Measurements from ENCODE around the gene USP54. TPM values are rescaled to one million over a fixed set of nuclear protein-coding genes. Genes with fewer than 3 reads are reported as not detected.

USP54 gene
- total RNA-seq, 5 donors from 2014 or later (not counting 1 experiment from before 2014, with no cell fraction given), result 4.2 to 6.6 (median 5.5) TPM

- Histone ChIP-seq H3K27me3 (replicated peaks in 1 of 2; ENCODE audit: control insufficient read depth in 2 of 2, extremely low read depth in 1 of 2, insufficient read depth in 2 of 2, low read length in 1 of 2) (no peaks in the 10 kb centered on the region), H3K9me3 (no peaks in the 10 kb centered on the region), H3K4me3 (ENCODE audit: control insufficient read depth in 1 of 2, extremely low read depth in 1 of 2, low read length in 1 of 2) (no peak overlapping the region), H3K36me3 (ENCODE audit: control insufficient read depth in 2 of 2, extremely low read depth in 1 of 2, insufficient read depth in 1 of 2, low read length in 1 of 2) (no peaks in the 10 kb centered on the region), H3K27ac (ENCODE audit: low read length) (no peak overlapping the region), H3K4me1 (ENCODE audit: control insufficient read depth in 1 of 2, extremely low read depth in 1 of 2, insufficient read depth in 2 of 2, low read length in 2 of 2) (peaks cover 8 to 17% of the 10 kb centered on the region in 2 experiments)
- Mint-ChIP-seq H3K36me3 (no peaks in the 10 kb centered on the region), H3K9me3 (no peaks in the 10 kb centered on the region), H3K27me3 (no peaks in the 10 kb centered on the region), H3K27ac (no peak overlapping the region), H3K4me1 (peaks cover 5 to 26% (median 20%) of the 10 kb centered on the region in 3 donors), H3K4me3 (no peak overlapping the region)
- ATAC-seq (replicated peaks in 1 of 4) (no peak), DNase-seq (no peak)
- WGBS (ENCODE audit: insufficient coverage), result 97% methylated on average over 7 of the region's 7 CpGs
- ChIA-PET CTCF (no interaction called here), POLR2A (no interaction called here)
These were observed 37.3 kb upstream of the USP54 start for GRCh38 chr10:73628405-73628804.

DNA sequence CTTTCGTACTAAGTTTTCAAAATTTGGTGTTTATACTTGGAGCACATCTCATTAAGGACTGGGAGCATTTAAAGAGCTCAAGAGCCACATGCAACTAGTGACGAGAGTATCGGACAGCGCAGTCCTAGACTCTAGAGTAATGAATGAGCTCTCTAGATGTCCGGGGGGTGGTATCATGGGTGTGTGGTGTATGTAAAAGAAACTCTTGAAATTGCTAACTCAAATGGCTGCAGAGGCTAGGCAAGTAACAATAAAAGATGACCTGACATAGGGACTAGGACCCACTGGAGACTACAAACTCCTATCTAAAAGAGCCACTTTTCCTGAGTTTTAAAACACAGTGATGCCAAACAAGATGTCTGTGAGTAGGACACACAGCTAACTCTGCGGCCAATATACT, 36.2 kb upstream of the USP54 start:
- Histone ChIP-seq H3K36me3 (ENCODE audit: control insufficient read depth in 2 of 2, extremely low read depth in 1 of 2, insufficient read depth in 1 of 2, low read length in 1 of 2) (no peaks in the 10 kb centered on the region), H3K27ac (ENCODE audit: low read length) (no peak overlapping the region), H3K27me3 (replicated peaks in 1 of 2; ENCODE audit: control insufficient read depth in 2 of 2, extremely low read depth in 1 of 2, insufficient read depth in 2 of 2, low read length in 1 of 2) (no peaks in the 10 kb centered on the region), H3K4me3 (ENCODE audit: control insufficient read depth in 1 of 2, extremely low read depth in 1 of 2, low read length in 1 of 2) (no peak overlapping the region), H3K4me1 (ENCODE audit: control insufficient read depth in 1 of 2, extremely low read depth in 1 of 2, insufficient read depth in 2 of 2, low read length in 2 of 2) (peaks cover 8 to 17% of the 10 kb centered on the region in 2 experiments), H3K9me3 (no peaks in the 10 kb centered on the region)
- ChIA-PET POLR2A (interaction anchor here in 1 of 2 donors (1.1 kb wide), 1 partner anchor 132 kb away, joined by 3 read pairs; no protein-coding TSS in a partner anchor), CTCF (interaction anchor here (0.6 to 1.2 kb wide), 3 partner anchors 16 to 848 kb away, joined by 3 to 6 read pairs (median 3); no protein-coding TSS in a partner anchor)
- ATAC-seq (replicated peaks in 1 of 4) (no peak), DNase-seq (no peak)
- peak overlapping the region; percentile 41 to 92 (median 81) for H3K4me3 Mint-ChIP-seq
- no peaks in the 10 kb centered on the region for H3K36me3 Mint-ChIP-seq
- peak overlapping the region in 1 of 2 donors; percentile 19 for H3K27ac Mint-ChIP-seq
- H3K4me1 Mint-ChIP-seq, result peaks cover 5 to 26% (median 20%) of the 10 kb centered on the region in 3 donors
- no peaks in the 10 kb centered on the region for H3K9me3 Mint-ChIP-seq
- 100% methylated on average over 3 of the region's 6 CpGs for WGBS (ENCODE audit: insufficient coverage)
- no peaks in the 10 kb centered on the region for H3K27me3 Mint-ChIP-seq

DNA sequence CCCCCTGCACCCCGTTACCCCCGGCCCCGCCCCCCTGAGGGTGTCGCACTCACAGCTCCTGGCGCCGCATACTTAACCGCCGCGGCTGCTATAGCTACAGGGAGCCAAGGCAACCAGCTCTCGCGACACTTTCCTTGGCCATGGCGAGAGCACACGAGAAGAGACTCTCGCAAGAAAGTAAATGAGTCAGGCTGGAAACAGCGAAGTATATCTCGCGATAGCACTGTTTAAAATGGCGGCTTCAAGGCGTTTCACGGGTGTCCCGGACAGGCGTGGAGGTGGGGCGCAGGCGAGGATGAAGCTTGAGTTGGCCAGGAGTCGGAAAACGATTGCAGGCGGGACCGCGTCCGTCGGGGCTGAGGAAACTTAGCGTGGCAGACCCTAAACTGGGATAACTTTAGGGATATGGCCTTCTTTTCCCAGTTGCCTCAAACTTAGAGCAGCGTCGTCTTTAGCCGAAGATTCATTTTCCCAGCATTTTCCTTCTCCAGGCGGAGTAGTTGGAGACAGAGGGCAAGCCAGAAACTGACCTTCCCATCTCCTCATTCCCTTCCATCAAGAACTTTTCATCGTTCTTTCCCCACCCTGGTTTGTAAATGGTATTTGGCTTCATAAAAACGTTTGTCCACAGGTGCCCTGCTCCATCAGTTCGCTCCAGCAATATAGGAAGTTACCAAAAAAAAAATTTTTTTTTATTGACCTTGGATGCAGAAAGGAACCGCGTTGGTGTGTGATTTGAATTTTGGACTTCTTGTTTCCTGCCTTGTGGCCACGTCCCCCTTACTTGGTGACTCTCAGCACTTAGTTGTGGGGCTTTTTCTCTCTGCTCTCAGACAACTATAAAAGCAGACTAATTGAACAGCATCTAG, 35.0 kb upstream of the USP54 start:
- no peaks in the 10 kb centered on the region for H3K9me3 Mint-ChIP-seq
- ATAC-seq (replicated peaks in 1 of 4), result peak; percentile 95 to 97 (median 97)
- Histone ChIP-seq H3K36me3 (ENCODE audit: control insufficient read depth in 2 of 2, extremely low read depth in 1 of 2, insufficient read depth in 1 of 2, low read length in 1 of 2) (no peaks in the 10 kb centered on the region), H3K4me1 (ENCODE audit: control insufficient read depth in 1 of 2, extremely low read depth in 1 of 2, insufficient read depth in 2 of 2, low read length in 2 of 2) (peaks cover 8 to 17% of the 10 kb centered on the region in 2 experiments), H3K4me3 (ENCODE audit: control insufficient read depth in 1 of 2, extremely low read depth in 1 of 2, low read length in 1 of 2) (peak overlapping the region; percentile 62 to 96), H3K27me3 (replicated peaks in 1 of 2; ENCODE audit: control insufficient read depth in 2 of 2, extremely low read depth in 1 of 2, insufficient read depth in 2 of 2, low read length in 1 of 2) (no peaks in the 10 kb centered on the region), H3K27ac (ENCODE audit: low read length) (peak overlapping the region; percentile 72), H3K9me3 (no peaks in the 10 kb centered on the region)
- CTCF ChIA-PET, result interaction anchor here (0.6 to 1.7 kb wide), 10 partner anchors 10 to 529 kb away, joined by 3 to 6 read pairs (median 4); partner anchors contain the start of genes CFAP70 (in 1 of the 2), MYOZ1 (in 1 of the 2) and PPP3CB (in 1 of the 2)
- no peaks in the 10 kb centered on the region for H3K36me3 Mint-ChIP-seq
- peaks cover 5 to 26% (median 20%) of the 10 kb centered on the region in 3 donors for H3K4me1 Mint-ChIP-seq
- POLR2A ChIA-PET, result interaction anchor here (0.6 to 1.0 kb wide), 9 partner anchors 10 to 1853 kb away, joined by 3 to 8 read pairs (median 3); no protein-coding TSS in a partner anchor
- H3K27ac Mint-ChIP-seq, result peak overlapping the region; percentile 97
- peak overlapping the region; percentile 81 to 96 (median 92) for H3K4me3 Mint-ChIP-seq
- DNase-seq, result peak; percentile 74 to 98 (median 93)
- H3K27me3 Mint-ChIP-seq, result no peaks in the 10 kb centered on the region
- 1% methylated on average over 27 of the region's 42 CpGs for WGBS (ENCODE audit: insufficient coverage)

DNA sequence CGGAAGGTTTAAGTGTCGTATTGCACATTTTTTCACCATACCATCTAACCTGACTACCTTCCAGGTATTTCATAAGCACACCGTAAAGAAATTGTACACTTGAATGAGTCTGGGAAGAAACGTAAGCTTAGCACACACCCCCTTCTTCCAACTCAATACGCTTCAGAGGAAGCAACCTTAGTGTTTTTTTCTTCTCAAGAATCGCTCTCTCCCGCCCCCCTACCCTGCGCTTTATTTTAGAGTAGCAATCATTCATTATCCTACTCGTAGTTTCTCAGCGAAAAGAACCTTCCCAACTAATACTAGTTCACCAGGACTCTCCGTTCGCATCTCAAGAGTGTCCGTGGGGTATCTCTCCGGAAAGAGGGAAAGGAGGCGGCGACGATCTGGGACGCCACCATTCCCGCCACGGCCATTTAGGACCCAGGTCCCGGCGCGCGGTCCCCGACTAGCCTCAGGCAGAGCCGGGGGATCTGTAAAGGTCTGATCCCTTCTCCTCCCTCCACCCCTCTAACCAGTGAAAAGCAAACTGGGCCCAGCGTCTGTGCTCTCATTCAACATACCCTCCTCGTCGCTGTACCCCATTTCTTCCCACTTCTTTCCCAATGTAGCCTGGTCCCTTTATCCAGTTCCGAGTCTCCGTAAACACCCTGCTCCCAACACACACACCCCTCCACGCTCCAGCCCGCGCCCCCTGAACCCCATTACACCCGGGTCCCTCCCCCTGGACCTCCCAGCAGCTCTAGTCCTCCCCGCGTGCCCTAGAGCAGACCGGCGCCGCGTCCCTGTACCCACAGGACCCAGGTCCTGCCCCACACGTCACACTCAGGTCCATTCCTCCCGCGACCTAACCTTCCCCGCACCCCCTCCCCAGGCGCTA, 34.1 kb upstream of the USP54 start:
- ChIA-PET POLR2A (interaction anchor here (0.6 to 1.0 kb wide), 8 partner anchors 11 to 1853 kb away, joined by 3 to 8 read pairs (median 4); no protein-coding TSS in a partner anchor), CTCF (interaction anchor here in 1 of 2 donors (0.6 to 1.7 kb wide), 10 partner anchors 9 to 528 kb away, joined by 3 to 6 read pairs (median 4); partner anchors contain the start of genes CFAP70, MYOZ1 and PPP3CB)
- Mint-ChIP-seq H3K4me3 (peak overlapping the region; percentile 81 to 96 (median 92)), H3K27me3 (no peaks in the 10 kb centered on the region), H3K9me3 (no peaks in the 10 kb centered on the region), H3K4me1 (peaks cover 5 to 26% (median 20%) of the 10 kb centered on the region in 3 donors), H3K36me3 (no peaks in the 10 kb centered on the region), H3K27ac (peak overlapping the region; percentile 79 to 97)
- ATAC-seq (replicated peaks in 1 of 4) (peak; percentile 14 to 70 (median 44)), DNase-seq (peak in 7 of 35 experiments; percentile 0 to 45 (median 7))
- H3K4me3 ChIP-seq (ENCODE audit: control insufficient read depth in 1 of 2, extremely low read depth in 1 of 2, low read length in 1 of 2), result peak overlapping the region; percentile 62 to 78
- peaks cover 8 to 17% of the 10 kb centered on the region in 2 experiments for H3K4me1 ChIP-seq (ENCODE audit: control insufficient read depth in 1 of 2, extremely low read depth in 1 of 2, insufficient read depth in 2 of 2, low read length in 2 of 2)
- WGBS (ENCODE audit: insufficient coverage), result under 1% methylated on average over 29 of the region's 46 CpGs
- H3K36me3 ChIP-seq (ENCODE audit: control insufficient read depth in 2 of 2, extremely low read depth in 1 of 2, insufficient read depth in 1 of 2, low read length in 1 of 2), result no peaks in the 10 kb centered on the region
- no peaks in the 10 kb centered on the region for H3K9me3 ChIP-seq
- H3K27ac ChIP-seq (ENCODE audit: low read length), result peak overlapping the region; percentile 75
- H3K27me3 ChIP-seq (replicated peaks in 1 of 2; ENCODE audit: control insufficient read depth in 2 of 2, extremely low read depth in 1 of 2, insufficient read depth in 2 of 2, low read length in 1 of 2), result no peaks in the 10 kb centered on the region

GRCh38 chr10:73623056-73623455, 31.9 kb upstream of the USP54 start:
- DNase-seq, result no peak
- ChIA-PET CTCF (interaction anchor here in 1 of 2 donors (1.1 kb wide), 1 partner anchor 21 kb away, joined by 4 read pairs; no protein-coding TSS in a partner anchor), POLR2A (no interaction called here)
- peaks cover 8 to 17% of the 10 kb centered on the region in 2 experiments for H3K4me1 ChIP-seq (ENCODE audit: control insufficient read depth in 1 of 2, extremely low read depth in 1 of 2, insufficient read depth in 2 of 2, low read length in 2 of 2)
- no peak for ATAC-seq (replicated peaks in 1 of 4)
- Mint-ChIP-seq H3K4me1 (peaks cover 5 to 26% (median 20%) of the 10 kb centered on the region in 3 donors), H3K27me3 (no peaks in the 10 kb centered on the region), H3K4me3 (no peak overlapping the region), H3K27ac (no peak overlapping the region), H3K9me3 (no peaks in the 10 kb centered on the region), H3K36me3 (no peaks in the 10 kb centered on the region)
- H3K27ac ChIP-seq (ENCODE audit: low read length), result no peak overlapping the region
- no peaks in the 10 kb centered on the region for H3K9me3 ChIP-seq
- H3K27me3 ChIP-seq (replicated peaks in 1 of 2; ENCODE audit: control insufficient read depth in 2 of 2, extremely low read depth in 1 of 2, insufficient read depth in 2 of 2, low read length in 1 of 2), result no peaks in the 10 kb centered on the region
- H3K4me3 ChIP-seq (ENCODE audit: control insufficient read depth in 1 of 2, extremely low read depth in 1 of 2, low read length in 1 of 2), result no peak overlapping the region
- whole genome bisulfite sequencing (ENCODE audit: insufficient coverage), result no CpG with 5 or more reads among the region's 4 CpGs
- H3K36me3 ChIP-seq (ENCODE audit: control insufficient read depth in 2 of 2, extremely low read depth in 1 of 2, insufficient read depth in 1 of 2, low read length in 1 of 2), result no peaks in the 10 kb centered on the region

Data from T-cell (primary cell).